Measurements from ENCODE around the gene SLC7A14.

DNA sequence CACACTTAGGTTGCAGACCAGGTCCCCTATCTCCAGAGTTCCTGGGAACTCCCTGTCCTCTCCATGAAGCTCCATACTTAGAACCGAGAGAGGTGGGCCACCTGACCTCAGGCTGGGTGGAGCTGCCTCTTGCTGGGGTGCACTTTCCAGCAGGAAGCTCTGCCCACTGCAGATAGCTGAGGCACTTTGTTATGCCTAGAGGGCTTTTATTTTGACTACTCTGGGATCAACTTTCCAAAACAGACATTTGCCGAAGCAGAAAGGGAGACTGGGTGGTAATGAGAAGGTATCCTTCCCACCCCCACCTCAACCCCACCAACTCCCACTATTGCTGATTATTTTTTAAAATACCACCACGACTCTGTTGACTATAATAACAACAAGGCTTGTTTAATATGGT lies 112.5 kb downstream of the SLC7A14 start:
- TF ChIP-seq CTCF (IDR thresholded peaks at IDR 0.05): no peak
- TF ChIP-seq POLR2A (IDR thresholded peaks at IDR 0.05): no peak
- no peak for TF ChIP-seq POLR2AphosphoS5 (IDR thresholded peaks at IDR 0.05)
